Thoracic aorta (tissue), 2 donors: ENCODE data around the gene ZNF408. TPM values are rescaled to one million over a fixed set of nuclear protein-coding genes. Genes with fewer than 3 reads are reported as not detected.
A peak's percentile ranks its signal among the peaks of the same experiment; 100 is the strongest.

Experiments
- ATAC-seq: fragments of 150-250 bp; one replicate; pipeline ENCODE4 v1.8.0; 2017; ENCODE audit warnings: low read depth; ENCODE audit not compliant: insufficient number of reproducible peaks, low FRiP score
- DNase-seq: peaks from one replicate; pipeline ENCODE4 v3.0.0-alpha.2; 2020; ENCODE audit warnings: low spot score
- H3K27ac ChIP-seq, 2 donors: fragments of 200-600 bp; sonication (generic); 1 replicate in 1 of 2; 2 replicates in 1 of 2; pipeline ENCODE4 v1.5.1; 2016; ENCODE audit warnings: mild to moderate bottlenecking in 2 of 2, moderate library complexity in 2 of 2
- H3K27me3 ChIP-seq: fragments of 200-600 bp; sonication (generic); replicated peaks from 2 replicates; pipeline ENCODE4 v1.6.0; 2016; ENCODE audit warnings: mild to moderate bottlenecking; ENCODE audit not compliant: insufficient read depth
- H3K36me3 ChIP-seq: fragments of 200-600 bp; sonication (generic); one replicate; pipeline ENCODE4 v1.5.1; 2016
- H3K4me1 ChIP-seq, 2 donors: fragments of 200-600 bp; sonication (generic); 1 replicate in 1 of 2; 2 replicates in 1 of 2; pipeline versions ENCODE4 v1.5.1 to v1.6.0; 2016; ENCODE audit warnings: low read depth in 2 of 2, mild to moderate bottlenecking in 1 of 2; ENCODE audit not compliant: control insufficient read depth in 1 of 2
- H3K4me3 ChIP-seq: fragments of 200-600 bp; sonication (generic); 2 replicates; pipeline ENCODE4 v1.5.1; 2016; ENCODE audit warnings: mild to moderate bottlenecking
- H3K9me3 ChIP-seq: fragments of 200-600 bp; sonication (generic); 2 replicates; pipeline ENCODE4 v1.5.1; 2016
- total RNA-seq, 2 donors: library from RNA; depleted of rRNA; stranded (reverse); fragments of >200 nt; gene quantifications; one replicate each; pipeline versions ENCODE4 v1.1.0 to v1.2.3, GENCODE V29; 2016
- TF ChIP-seq, protein P1 (sequence below): fragments of 200-600 bp; sonication (generic); IDR thresholded peaks from one replicate; pipeline ENCODE4 v1.5.1; 2019; ENCODE audit warnings: antibody characterized with exemption

The ZNF408 gene
- total RNA-seq, 2 donors from 2014 or later = 5.9 to 11.9 TPM

DNA sequence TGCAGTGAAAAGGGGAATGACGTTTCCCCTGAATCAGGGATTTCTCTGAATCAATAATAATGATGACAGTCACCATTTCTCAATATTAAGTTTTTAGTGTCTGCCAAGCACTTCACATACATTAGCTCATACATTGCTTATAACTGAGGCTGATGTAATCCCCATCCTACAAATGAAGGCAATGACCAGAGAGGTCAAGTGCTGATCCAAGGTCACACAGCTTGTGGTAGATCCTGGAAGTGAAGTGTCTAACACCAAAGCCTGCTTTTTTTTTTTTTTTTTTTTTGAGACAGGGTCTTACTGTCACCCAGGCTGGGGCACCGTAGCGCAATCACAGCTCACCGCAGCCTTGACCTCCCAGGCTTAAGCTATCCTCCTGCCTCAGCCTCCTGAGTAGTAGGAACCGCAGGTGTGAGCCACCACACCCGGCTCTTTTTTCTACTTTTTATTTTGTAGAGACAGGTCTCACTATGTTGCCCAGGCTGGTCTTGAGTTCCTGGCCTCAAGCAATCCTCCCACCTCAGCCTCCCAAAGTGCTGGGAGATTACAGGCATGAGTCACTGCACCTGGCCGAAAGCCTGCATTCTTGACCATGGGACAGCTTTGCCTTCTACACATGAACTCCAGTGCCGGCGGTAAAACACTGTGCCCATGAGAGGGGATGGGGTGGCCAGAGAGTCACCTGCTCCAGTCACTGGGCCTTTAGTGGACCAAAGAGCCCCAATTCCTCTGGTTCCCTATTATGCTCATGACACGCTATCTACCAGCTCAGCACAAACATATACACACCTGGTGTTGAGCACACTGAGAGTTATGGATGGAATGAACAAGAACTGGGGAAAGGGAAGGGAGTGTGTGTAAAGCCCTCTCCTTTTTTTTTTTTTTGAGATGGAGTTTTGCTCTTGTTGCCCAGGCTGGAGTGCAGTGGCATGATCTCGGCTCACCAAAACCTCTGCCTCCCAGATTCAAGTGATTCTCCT, 17.8 kb upstream of the ZNF408 start:
- peak overlapping the region; percentile 60 to 77 for H3K27ac ChIP-seq
- no peaks in the 10 kb centered on the region for H3K27me3 ChIP-seq
- H3K4me3 ChIP-seq = no peak overlapping the region
- peaks cover 23 to 36% of the 10 kb centered on the region in 2 donors for H3K4me1 ChIP-seq
- peaks cover 62% of the 10 kb centered on the region for H3K36me3 ChIP-seq
- no peak for DNase-seq
- TF ChIP-seq, protein P1, sequence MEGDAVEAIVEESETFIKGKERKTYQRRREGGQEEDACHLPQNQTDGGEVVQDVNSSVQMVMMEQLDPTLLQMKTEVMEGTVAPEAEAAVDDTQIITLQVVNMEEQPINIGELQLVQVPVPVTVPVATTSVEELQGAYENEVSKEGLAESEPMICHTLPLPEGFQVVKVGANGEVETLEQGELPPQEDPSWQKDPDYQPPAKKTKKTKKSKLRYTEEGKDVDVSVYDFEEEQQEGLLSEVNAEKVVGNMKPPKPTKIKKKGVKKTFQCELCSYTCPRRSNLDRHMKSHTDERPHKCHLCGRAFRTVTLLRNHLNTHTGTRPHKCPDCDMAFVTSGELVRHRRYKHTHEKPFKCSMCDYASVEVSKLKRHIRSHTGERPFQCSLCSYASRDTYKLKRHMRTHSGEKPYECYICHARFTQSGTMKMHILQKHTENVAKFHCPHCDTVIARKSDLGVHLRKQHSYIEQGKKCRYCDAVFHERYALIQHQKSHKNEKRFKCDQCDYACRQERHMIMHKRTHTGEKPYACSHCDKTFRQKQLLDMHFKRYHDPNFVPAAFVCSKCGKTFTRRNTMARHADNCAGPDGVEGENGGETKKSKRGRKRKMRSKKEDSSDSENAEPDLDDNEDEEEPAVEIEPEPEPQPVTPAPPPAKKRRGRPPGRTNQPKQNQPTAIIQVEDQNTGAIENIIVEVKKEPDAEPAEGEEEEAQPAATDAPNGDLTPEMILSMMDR = no peak
- ATAC-seq = no peak
- H3K9me3 ChIP-seq = no peaks in the 10 kb centered on the region

- ATAC-seq = no peak
- DNase-seq = no peak
- Histone ChIP-seq H3K27me3 (no peaks in the 10 kb centered on the region), H3K9me3 (no peaks in the 10 kb centered on the region), H3K36me3 (peaks cover 58% of the 10 kb centered on the region), H3K27ac (peak overlapping the region; percentile 60 to 77), H3K4me3 (no peak overlapping the region), H3K4me1 (peaks cover 23 to 44% of the 10 kb centered on the region in 2 donors)
- TF ChIP-seq, protein P1 = no peak
Observed at GRCh38 chr11:46684367-46684766, 16.5 kb upstream of the ZNF408 start.

DNA sequence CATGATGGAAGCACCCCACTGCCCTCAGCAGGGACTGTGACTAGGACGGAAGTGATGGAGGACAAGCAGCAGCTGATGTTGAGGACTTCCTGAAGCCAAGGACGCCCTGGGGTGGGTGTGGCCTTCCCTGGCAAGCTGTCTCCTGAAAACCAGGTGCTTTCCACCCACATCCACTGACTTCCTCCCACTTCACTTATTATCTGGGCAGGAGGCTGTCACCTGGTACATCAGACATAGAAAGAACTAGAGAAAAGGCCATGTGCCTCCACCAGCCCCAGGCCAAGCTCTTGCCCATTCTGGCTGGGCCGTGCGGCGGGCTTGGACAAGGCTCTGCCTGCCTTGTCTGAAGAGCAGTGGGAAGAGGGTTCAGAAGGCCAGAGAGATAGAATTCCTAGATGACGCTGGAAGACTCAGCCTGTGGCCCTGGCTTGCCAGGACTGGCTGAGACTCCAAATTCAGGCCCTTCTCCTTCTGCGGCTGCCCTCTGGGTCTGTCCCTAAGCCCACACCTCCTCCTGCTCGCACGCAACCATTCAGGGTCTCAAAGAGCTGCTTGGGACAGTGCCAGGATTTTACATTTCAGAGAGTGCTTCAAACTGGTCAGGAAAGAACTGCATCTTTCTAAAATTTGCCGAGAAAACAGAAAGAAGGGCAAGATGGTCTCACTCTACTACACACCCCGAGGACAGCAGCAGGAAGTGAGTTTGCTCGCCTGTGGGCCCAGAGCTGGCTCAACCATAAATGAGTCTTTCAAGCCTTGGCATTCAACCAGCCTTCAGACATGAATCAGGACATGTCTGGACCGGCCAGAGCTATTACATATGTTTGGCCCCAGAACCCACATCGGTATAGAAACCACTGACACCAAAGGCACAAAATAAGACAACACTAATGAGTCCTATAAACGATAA, 13.7 kb upstream of the ZNF408 start:
- Histone ChIP-seq H3K9me3 (no peaks in the 10 kb centered on the region), H3K36me3 (peaks cover 45% of the 10 kb centered on the region), H3K27ac (peak overlapping the region; percentile 67 to 70), H3K4me1 (peaks cover 23 to 44% of the 10 kb centered on the region in 2 donors), H3K4me3 (no peak overlapping the region), H3K27me3 (no peaks in the 10 kb centered on the region)
- DNase-seq (no peak), ATAC-seq (no peak)
- TF ChIP-seq, protein P1 = no peak

DNA sequence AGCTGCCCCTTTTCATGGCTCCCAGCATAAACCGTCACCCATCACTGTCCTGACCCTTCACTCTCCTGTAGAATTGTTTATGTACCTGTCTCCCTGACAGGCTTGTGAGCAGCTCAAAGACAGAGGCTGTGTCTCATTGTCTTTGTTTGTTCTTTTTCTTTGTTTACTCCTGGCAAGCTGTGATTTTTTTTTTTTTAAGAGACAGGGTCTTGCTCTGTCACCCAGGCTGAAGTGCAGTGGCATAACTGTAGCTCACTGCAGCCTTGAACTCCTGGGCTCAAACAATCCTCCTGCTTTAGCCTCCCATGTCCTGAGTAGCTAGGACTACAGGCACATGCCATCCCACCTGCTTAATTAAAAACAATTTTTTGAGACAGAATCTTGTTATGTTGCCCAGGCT, 10.1 kb upstream of the ZNF408 start:
- Histone ChIP-seq H3K4me1 (peaks cover 29 to 49% of the 10 kb centered on the region in 2 donors), H3K4me3 (no peak overlapping the region), H3K36me3 (peaks cover 70% of the 10 kb centered on the region), H3K27me3 (no peaks in the 10 kb centered on the region), H3K27ac (no peak overlapping the region), H3K9me3 (no peaks in the 10 kb centered on the region)
- DNase-seq = no peak
- TF ChIP-seq, protein P1 = no peak
- no peak for ATAC-seq

- DNase-seq (no peak), ATAC-seq (no peak)
- no peaks in the 10 kb centered on the region for H3K27me3 ChIP-seq
- H3K4me1 ChIP-seq = peaks cover 43 to 57% of the 10 kb centered on the region in 2 donors
- no peak overlapping the region for H3K4me3 ChIP-seq
- TF ChIP-seq, protein P1 = no peak
- peak overlapping the region in 1 of 2 donors; percentile 42 for H3K27ac ChIP-seq
- peaks cover 64% of the 10 kb centered on the region for H3K36me3 ChIP-seq
- no peaks in the 10 kb centered on the region for H3K9me3 ChIP-seq
Observed at GRCh38 chr11:46692450-46692849, 8.4 kb upstream of the ZNF408 start.
